K562 (cell line): Measurements from ENCODE around the gene NUCKS1. TPM values are rescaled to one million over a fixed set of nuclear protein-coding genes. Genes with fewer than 3 reads are reported as not detected.

Source experiments
- ATAC-seq: fragments of 200-7000 bp; cut with Tn5 transposase; 3 replicates; pipeline ENCODE4 v1.9.1; 2020; ENCODE audit warnings: moderate library complexity
- BruUV-seq: library from RNA; stranded (reverse); fragments of 400-500 nt; replicated peaks from 2 replicates; lab custom pipeline; 2021; lab: Mats Ljungman, UMichigan
- CTCF ChIA-PET: fragments of 300-600 bp; formaldehyde crosslinking; extraction: SDS; loops from one replicate; lab custom pipeline; 2021; ENCODE audit warnings: low intra/inter-chr PET ratio; lab: Yijun Ruan, JAX
- POLR2A ChIA-PET: fragments of 300-600, 350-650 bp; sonication (Branson Sonifier 250); formaldehyde crosslinking; extraction: SDS; loops from one replicate; lab custom pipeline; 2021; ENCODE audit warnings: antibody characterized with exemption, inconsistent platforms; lab: Yijun Ruan, JAX
- DNase-seq, 4 experiments: peaks; one replicate each; pipeline versions ENCODE4 v3.0.0 to v3.0.0-alpha.2; 2011 to 2018; ENCODE audit warnings: low spot score in 3 of 4, mixed read lengths in 3 of 4; ENCODE audit errors: extremely low read depth in 1 of 4
- FAIRE-seq: peaks from 2 replicates; lab custom pipeline; 2011; peaks lifted over from hg19 to GRCh38; lab: Jason Lieb, UNC
- H2AFZ ChIP-seq: 2 replicates; pipeline ENCODE4 v1.6.0; 2011; ENCODE audit warnings: low read depth, low read length, control low read depth, inconsistent platforms
- H3K27ac ChIP-seq: fragments of 200-600 bp; 3 replicates; pipeline ENCODE4 v1.8.0; 2011; ENCODE audit warnings: low read depth, mild to moderate bottlenecking, control low read depth, inconsistent platforms, low read length, moderate library complexity, mixed read lengths; ENCODE audit errors: extremely low read depth
- H3K27me3 ChIP-seq, 2 experiments: fragments of 300-600 bp in 1 of 2; 2 replicates in 1 of 2; 3 replicates in 1 of 2; pipeline versions ENCODE4 v1.6.0 to v1.8.0; 2011; ENCODE audit warnings: inconsistent platforms in 2 of 2, low read length in 2 of 2, mild to moderate bottlenecking in 1 of 2, mixed read lengths in 1 of 2, moderate library complexity in 1 of 2; ENCODE audit not compliant: control insufficient read depth in 2 of 2, insufficient read depth in 2 of 2
- H3K36me3 ChIP-seq: fragments of 300-600 bp; 3 replicates; pipeline ENCODE4 v1.8.0; 2011; ENCODE audit warnings: mild to moderate bottlenecking, low read length, inconsistent platforms; ENCODE audit not compliant: control insufficient read depth, insufficient read depth
- H3K4me1 ChIP-seq, 2 experiments: fragments of 200-600 bp in 1 of 2; replicated peaks in 1 of 2; 2 replicates in 1 of 2; 3 replicates in 1 of 2; pipeline versions ENCODE4 v1.5.1 to v1.8.0; 2011; ENCODE audit warnings: inconsistent platforms in 2 of 2, low read length in 2 of 2, mild to moderate bottlenecking in 1 of 2, mixed read lengths in 1 of 2, moderate library complexity in 1 of 2; ENCODE audit not compliant: control insufficient read depth in 2 of 2, insufficient read depth in 2 of 2
- H3K4me2 ChIP-seq: 2 replicates; pipeline ENCODE4 v1.6.1; 2011; ENCODE audit warnings: low read length, control low read depth, inconsistent platforms, mixed read lengths; ENCODE audit not compliant: insufficient read depth
- H3K4me3 ChIP-seq: fragments of 200-600 bp; sonication (generic), shearing (Covaris generic); 2 replicates; pipeline ENCODE4 v1.5.1; 2016; ENCODE audit warnings: control low read depth, inconsistent platforms
- H3K79me2 ChIP-seq: fragments of 200-600 bp; 3 replicates; pipeline ENCODE4 v1.8.0; 2011; ENCODE audit warnings: low read length, inconsistent platforms; ENCODE audit not compliant: control insufficient read depth, insufficient read depth
- H3K9ac ChIP-seq, 2 experiments: 2 replicates each; pipeline versions ENCODE4 v1.6.0 to v1.6.1; 2011; ENCODE audit warnings: low read depth in 2 of 2, low read length in 2 of 2, control low read depth in 1 of 2, inconsistent platforms in 1 of 2, mild to moderate bottlenecking in 1 of 2, mixed read lengths in 1 of 2; ENCODE audit not compliant: insufficient read depth in 1 of 2
- H3K9me1 ChIP-seq: one replicate; pipeline ENCODE4 v1.6.0; 2011; ENCODE audit warnings: inconsistent platforms, mild to moderate bottlenecking, low read length, moderate library complexity; ENCODE audit not compliant: control insufficient read depth, insufficient read depth
- H3K9me3 ChIP-seq: replicated peaks from 2 replicates; pipeline ENCODE4 v1.5.1; 2011; ENCODE audit warnings: low read depth, low read length, inconsistent platforms; ENCODE audit not compliant: control insufficient read depth, insufficient read depth
- H4K20me1 ChIP-seq: replicated peaks from 2 replicates; pipeline ENCODE4 v1.6.1; 2011; ENCODE audit warnings: low read length, inconsistent platforms, mixed read lengths; ENCODE audit not compliant: control insufficient read depth, insufficient read depth
- DPF2 ChIP-seq: fragments of 450-650 bp; IDR thresholded peaks from 2 replicates; pipeline ENCODE4 v1.6.1; 2016
- EP400 ChIP-seq: fragments of 450-650 bp; IDR thresholded peaks from 2 replicates; pipeline ENCODE4 v1.6.1; 2017; ENCODE audit warnings: antibody characterized with exemption, mild to moderate bottlenecking, moderate library complexity
- HDAC3 ChIP-seq: fragments of 450-650 bp; IDR thresholded peaks from 2 replicates; pipeline ENCODE4 v1.6.1; 2018; ENCODE audit warnings: borderline replicate concordance, mild to moderate bottlenecking, moderate library complexity; ENCODE audit not compliant: partially characterized antibody
- L3MBTL2 ChIP-seq: fragments of 450-650 bp; IDR thresholded peaks from 2 replicates; pipeline ENCODE4 v1.6.1; 2016; ENCODE audit warnings: mild to moderate bottlenecking, moderate library complexity
- MYC ChIP-seq, 2 experiments: fragments of 250-450 bp in 1 of 2; sonication (Bioruptor Pico) in 1 of 2; IDR thresholded peaks; 2 replicates each; pipeline versions ENCODE4 v1.5.1 to v1.6.1; 2012 to 2021; ENCODE audit warnings: low read depth in 2 of 2, borderline replicate concordance in 1 of 2, improper control_type of control experiment in 1 of 2, low read length in 1 of 2, mild to moderate bottlenecking in 1 of 2, moderate library complexity in 1 of 2
- TOE1 ChIP-seq, 2 experiments: fragments of 450-650 bp in 1 of 2; sonication (generic) in 1 of 2; formaldehyde crosslinking in 1 of 2; IDR thresholded peaks; 2 replicates each; pipeline versions ENCODE4 v1.7.1 to v1.8.0; 2016 to 2022; ENCODE audit warnings: borderline replicate concordance in 2 of 2, mild to moderate bottlenecking in 2 of 2, antibody characterized with exemption in 1 of 2, inconsistent platforms in 1 of 2, low read depth in 1 of 2, missing genetic modification reagents in 1 of 2, moderate library complexity in 1 of 2
- ZFX ChIP-seq: sonication (generic); formaldehyde crosslinking; IDR thresholded peaks from 2 replicates; pipeline ENCODE4 v1.8.0; 2022; ENCODE audit warnings: mild to moderate bottlenecking, missing genetic modification reagents, moderate library complexity
- ZNF263 ChIP-seq: sonication (generic); formaldehyde crosslinking; IDR thresholded peaks from 2 replicates; pipeline ENCODE4 v1.8.0; 2022; ENCODE audit warnings: mild to moderate bottlenecking, missing genetic modification reagents, borderline replicate concordance
- whole genome bisulfite sequencing: fragments of 100-300 bp; shearing (Covaris generic); methylation state at CpG from one replicate; pipeline ENCODE4 v1.1.6; 2016; ENCODE audit warnings: low coverage, mixed read lengths; ENCODE audit not compliant: insufficient coverage; ENCODE audit errors: missing lambda C conversion rate; 5-methylcytosine and 5-hydroxymethylcytosine counted together
- in situ Hi-C: fragments of 300-500 bp; cut with MboI; formaldehyde crosslinking; loops from 4 replicates; pipeline ENCODE4 v1.15.0; 2018; ENCODE audit warnings: inconsistent platforms, mixed read lengths
- intact Hi-C: fragments of 100-400 bp; cut with micrococcal nuclease; formaldehyde crosslinking; loops from 2 replicates; pipeline ENCODE4 v1.14.2; 2022
- polyA plus RNA-seq, 8 experiments: library from polyadenylated mRNA; depleted of rRNA in 4 of 8; stranded (reverse) in 5 of 8; unstranded in 3 of 8; fragments of >200 nt; fragmentation: Nextera tagmentation in 2 of 8; fragmentation: Illumina TruSeq in 1 of 8; extraction: Ambion mirVana in 2 of 8; extraction: Trizol in 1 of 8; gene quantifications; 2 replicates each; pipeline versions ENCODE4 v1.2.1 to v1.2.3, GENCODE V29; 2011 to 2014; ENCODE audit warnings: inconsistent platforms in 1 of 8, missing spikeins in 1 of 8
- total RNA-seq, 7 experiments: library from RNA; depleted of rRNA in 6 of 7; stranded (reverse); fragments of >200 nt in 6 of 7; fragmentation: Illumina TruSeq in 2 of 7; extraction: Trizol in 2 of 7; gene quantifications; 2 replicates each; pipeline versions ENCODE4 v1.2.1 to v1.2.3, GENCODE V29; 2011 to 2021; ENCODE audit warnings: low replicate concordance in 1 of 7
- TF ChIP-seq, protein P1 (sequence below), 3 experiments: IDR thresholded peaks in 2 of 3; conservative IDR thresholded peaks in 1 of 3; 2 replicates each; pipeline ENCODE4 v1.5.1; 2011 to 2012; ENCODE audit warnings: low read length in 3 of 3, mild to moderate bottlenecking in 3 of 3, control low read depth in 2 of 3, improper control_type of control experiment in 1 of 3, inconsistent platforms in 1 of 3, low read depth in 1 of 3, mixed read lengths in 1 of 3, moderate library complexity in 1 of 3; ENCODE audit not compliant: insufficient read depth in 2 of 3
- TF ChIP-seq, protein P2 (sequence below), 2 experiments: fragments of 450-650 bp; formaldehyde crosslinking in 1 of 2; IDR thresholded peaks; 2 replicates each; pipeline versions ENCODE4 v1.4.0 to v1.6.1; 2014 to 2020; ENCODE audit warnings: mild to moderate bottlenecking in 2 of 2, borderline replicate concordance in 1 of 2, low read depth in 1 of 2

Gene NUCKS1
- total and polyA plus RNA-seq, 9 of the 15 experiments (the other 6 are each of a cell fraction or from before 2014, with no cell fraction given), result 66.7 to 244 (median 149) TPM

DNA sequence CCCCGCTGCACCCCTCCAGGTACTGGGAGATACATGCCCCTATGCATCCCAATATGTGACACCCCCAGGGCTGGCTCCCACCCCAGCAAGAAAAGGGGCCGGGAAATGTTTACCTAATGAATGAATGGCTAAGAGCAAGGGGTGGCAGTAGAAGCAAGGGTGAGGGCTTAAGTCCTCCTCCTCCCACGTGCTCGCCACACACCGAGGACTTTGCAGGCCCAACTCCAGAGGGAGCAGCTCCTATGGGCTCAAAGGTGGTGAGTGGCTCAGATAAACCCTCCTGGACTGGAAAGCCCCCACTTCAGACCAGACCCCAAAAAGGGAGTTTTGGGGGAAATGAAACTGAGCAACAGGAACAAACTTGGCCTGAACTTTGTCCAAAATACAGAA, 81.0 kb downstream of the NUCKS1 start:
- Histone ChIP-seq H3K9me3 (no peaks in the 10 kb centered on the region), H3K36me3 (no peaks in the 10 kb centered on the region), H4K20me1 (peaks cover 22% of the 10 kb centered on the region; the same call in 1 of the 2 replicates), H3K4me2 (no peak overlapping the region), H3K4me3 (no peak overlapping the region), H3K4me1 (peaks cover 9 to 19% of the 10 kb centered on the region in 2 experiments; a peak in 4 of 5 replicates), H3K79me2 (no peaks in the 10 kb centered on the region), H3K27me3 (peaks cover 0 to 12% of the 10 kb centered on the region in 2 experiments; a peak in 1 of 5 replicates), H3K9ac (peak overlapping the region in 1 of 2 experiments; percentile 24; a peak in 2 of 4 replicates), H3K9me1 (no peaks in the 10 kb centered on the region), H3K27ac (no peak overlapping the region), H2AFZ (peak overlapping the region; percentile 17; the same call in 1 of the 2 replicates)
- ChIA-PET POLR2A (interaction anchor here (0.6 to 2.2 kb wide), 5 partner anchors 10 to 40 kb away, joined by 3 to 8 read pairs (median 3); partner anchors contain the start of gene SLC45A3), CTCF (interaction anchor here (1.6 kb wide), 1 partner anchor 42 kb away, joined by 6 read pairs; no protein-coding TSS in a partner anchor)
- WGBS, result 37% methylated on average over 5 of the region's 5 CpGs
- DNase-seq, result peak; percentile 51 to 65 (median 54)
- intact Hi-C loops (no loop called here), in situ Hi-C loops (no loop called here)
- no peak for FAIRE-seq
- ATAC-seq, result peak; percentile 68
- BruUV-seq, result no TSS peak
- TF ChIP-seq HDAC3, result no peak
- TF ChIP-seq, protein P1, sequence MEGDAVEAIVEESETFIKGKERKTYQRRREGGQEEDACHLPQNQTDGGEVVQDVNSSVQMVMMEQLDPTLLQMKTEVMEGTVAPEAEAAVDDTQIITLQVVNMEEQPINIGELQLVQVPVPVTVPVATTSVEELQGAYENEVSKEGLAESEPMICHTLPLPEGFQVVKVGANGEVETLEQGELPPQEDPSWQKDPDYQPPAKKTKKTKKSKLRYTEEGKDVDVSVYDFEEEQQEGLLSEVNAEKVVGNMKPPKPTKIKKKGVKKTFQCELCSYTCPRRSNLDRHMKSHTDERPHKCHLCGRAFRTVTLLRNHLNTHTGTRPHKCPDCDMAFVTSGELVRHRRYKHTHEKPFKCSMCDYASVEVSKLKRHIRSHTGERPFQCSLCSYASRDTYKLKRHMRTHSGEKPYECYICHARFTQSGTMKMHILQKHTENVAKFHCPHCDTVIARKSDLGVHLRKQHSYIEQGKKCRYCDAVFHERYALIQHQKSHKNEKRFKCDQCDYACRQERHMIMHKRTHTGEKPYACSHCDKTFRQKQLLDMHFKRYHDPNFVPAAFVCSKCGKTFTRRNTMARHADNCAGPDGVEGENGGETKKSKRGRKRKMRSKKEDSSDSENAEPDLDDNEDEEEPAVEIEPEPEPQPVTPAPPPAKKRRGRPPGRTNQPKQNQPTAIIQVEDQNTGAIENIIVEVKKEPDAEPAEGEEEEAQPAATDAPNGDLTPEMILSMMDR (IDR thresholded peaks at IDR 0.05 in 2 of 3, conservative IDR thresholded peaks at IDR 0.05 in 1 of 3; ENCODE audit: insufficient read depth in 2 of 3, low read depth in 1 of 3, low read length in 3 of 3), result peak; percentile 27 to 58 (median 51); a peak in 5 of 6 replicates
- no peak for TF ChIP-seq TOE1 (IDR thresholded peaks at IDR 0.05; ENCODE audit: borderline replicate concordance)
- TF ChIP-seq TOE1 (CRISPR knock-in tag; IDR thresholded peaks at IDR 0.05; ENCODE audit: borderline replicate concordance, low read depth), result no peak
- TF ChIP-seq MYC (IDR thresholded peaks at IDR 0.05; ENCODE audit: low read depth, low read length), result peak; percentile 66
- TF ChIP-seq MYC (CRISPR knock-in tag; IDR thresholded peaks at IDR 0.05; ENCODE audit: borderline replicate concordance, low read depth), result no peak
- no peak for TF ChIP-seq DPF2
- TF ChIP-seq L3MBTL2, result peak; percentile 92
- TF ChIP-seq, protein P2, sequence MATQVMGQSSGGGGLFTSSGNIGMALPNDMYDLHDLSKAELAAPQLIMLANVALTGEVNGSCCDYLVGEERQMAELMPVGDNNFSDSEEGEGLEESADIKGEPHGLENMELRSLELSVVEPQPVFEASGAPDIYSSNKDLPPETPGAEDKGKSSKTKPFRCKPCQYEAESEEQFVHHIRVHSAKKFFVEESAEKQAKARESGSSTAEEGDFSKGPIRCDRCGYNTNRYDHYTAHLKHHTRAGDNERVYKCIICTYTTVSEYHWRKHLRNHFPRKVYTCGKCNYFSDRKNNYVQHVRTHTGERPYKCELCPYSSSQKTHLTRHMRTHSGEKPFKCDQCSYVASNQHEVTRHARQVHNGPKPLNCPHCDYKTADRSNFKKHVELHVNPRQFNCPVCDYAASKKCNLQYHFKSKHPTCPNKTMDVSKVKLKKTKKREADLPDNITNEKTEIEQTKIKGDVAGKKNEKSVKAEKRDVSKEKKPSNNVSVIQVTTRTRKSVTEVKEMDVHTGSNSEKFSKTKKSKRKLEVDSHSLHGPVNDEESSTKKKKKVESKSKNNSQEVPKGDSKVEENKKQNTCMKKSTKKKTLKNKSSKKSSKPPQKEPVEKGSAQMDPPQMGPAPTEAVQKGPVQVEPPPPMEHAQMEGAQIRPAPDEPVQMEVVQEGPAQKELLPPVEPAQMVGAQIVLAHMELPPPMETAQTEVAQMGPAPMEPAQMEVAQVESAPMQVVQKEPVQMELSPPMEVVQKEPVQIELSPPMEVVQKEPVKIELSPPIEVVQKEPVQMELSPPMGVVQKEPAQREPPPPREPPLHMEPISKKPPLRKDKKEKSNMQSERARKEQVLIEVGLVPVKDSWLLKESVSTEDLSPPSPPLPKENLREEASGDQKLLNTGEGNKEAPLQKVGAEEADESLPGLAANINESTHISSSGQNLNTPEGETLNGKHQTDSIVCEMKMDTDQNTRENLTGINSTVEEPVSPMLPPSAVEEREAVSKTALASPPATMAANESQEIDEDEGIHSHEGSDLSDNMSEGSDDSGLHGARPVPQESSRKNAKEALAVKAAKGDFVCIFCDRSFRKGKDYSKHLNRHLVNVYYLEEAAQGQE (IDR thresholded peaks at IDR 0.05; ENCODE audit: borderline replicate concordance), result peak; percentile 32; the same call in 1 of the 2 replicates
- TF ChIP-seq, protein P2 (CRISPR knock-in tag; IDR thresholded peaks at IDR 0.05; ENCODE audit: low read depth), result no peak
- peak; percentile 37 for TF ChIP-seq ZFX (CRISPR knock-in tag)
- TF ChIP-seq EP400, result no peak
- peak; percentile 46; the same call in 1 of the 2 replicates for TF ChIP-seq ZNF263 (CRISPR knock-in tag)
